ENCODE results near the gene DHPS.

The DHPS gene

DNA sequence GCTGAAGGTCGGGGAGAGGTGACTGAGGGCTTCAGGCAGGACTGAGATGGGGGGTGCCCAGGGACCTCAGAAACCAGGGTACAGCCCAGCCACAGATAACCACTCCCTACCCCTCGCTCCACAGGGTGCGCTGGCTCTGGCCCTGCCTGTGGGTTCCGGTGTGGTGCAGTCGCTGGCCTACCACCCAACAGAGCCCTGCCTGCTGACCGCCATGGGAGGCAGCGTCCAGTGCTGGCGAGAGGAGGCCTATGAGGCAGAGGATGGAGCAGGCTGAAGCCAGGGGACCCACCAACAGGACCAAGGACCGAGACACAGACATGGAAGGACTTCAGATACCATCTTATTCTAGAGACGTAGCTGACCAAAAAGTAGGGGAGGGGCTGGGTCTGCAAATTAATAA, 6.3 kb downstream of the DHPS start:
- no peak for DNase-seq (ENCODE audit: low read depth)

GRCh38 chr19:12672744-12673143, 8.9 kb downstream of the DHPS start:
- no peak for DNase-seq (ENCODE audit: low read depth)

DNA sequence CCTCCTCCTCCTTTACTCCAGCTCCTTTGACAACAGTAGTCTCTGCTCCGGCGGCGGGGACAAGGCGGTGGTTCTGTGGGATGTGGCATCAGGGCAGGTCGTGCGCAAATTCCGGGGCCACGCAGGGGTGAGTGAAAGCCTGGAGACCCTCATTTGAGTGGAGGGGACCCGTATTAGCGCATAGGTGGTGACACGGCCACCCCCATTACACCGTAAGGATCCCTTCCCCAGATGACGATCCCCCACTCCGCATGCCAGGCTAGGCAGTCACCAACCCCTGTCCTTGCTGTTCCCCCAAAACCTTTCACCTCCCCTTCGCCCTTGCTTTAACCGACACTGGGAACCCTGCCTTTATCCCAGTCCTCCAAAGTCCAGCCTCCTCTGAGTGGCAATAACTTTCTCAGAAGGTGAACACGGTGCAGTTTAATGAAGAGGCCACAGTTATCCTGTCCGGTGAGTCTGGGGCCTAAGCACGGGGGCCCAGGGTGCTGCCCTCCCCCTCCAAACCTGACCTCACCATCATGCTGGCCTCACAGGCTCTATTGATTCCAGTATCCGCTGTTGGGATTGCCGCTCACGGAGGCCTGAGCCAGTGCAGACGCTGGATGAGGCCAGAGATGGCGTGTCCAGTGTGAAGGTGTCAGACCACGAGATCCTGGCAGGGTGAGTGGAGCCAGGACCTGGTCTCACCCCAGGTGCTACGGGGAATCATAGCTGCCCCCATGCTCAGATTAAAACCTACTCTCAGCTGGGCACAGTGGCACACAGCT, 11.3 kb downstream of the DHPS start:
- DNase-seq (ENCODE audit: low read depth) = no peak

GRCh38 chr19:12669270-12670158, 12.2 kb downstream of the DHPS start:
- DNase-seq (ENCODE audit: low read depth) = peak; percentile 49

DNA sequence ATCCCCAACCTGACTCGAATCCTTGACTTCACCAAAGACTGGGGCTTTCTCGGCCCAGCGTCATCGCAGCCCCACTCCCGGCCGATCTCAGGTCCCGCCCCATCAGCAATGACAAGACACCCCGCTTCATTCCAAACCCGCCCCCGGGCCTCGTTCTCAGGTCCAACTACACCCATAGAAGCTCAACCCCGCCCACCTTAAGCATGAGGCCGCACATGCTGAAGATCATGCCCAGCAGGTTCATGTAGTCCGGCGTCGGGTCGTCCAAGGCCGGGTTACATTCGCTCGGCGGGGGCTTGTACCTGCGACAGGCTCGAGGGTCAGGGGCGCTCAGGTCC, 12.8 kb downstream of the DHPS start:
- peak; percentile 24 for DNase-seq (ENCODE audit: low read depth)

DNA sequence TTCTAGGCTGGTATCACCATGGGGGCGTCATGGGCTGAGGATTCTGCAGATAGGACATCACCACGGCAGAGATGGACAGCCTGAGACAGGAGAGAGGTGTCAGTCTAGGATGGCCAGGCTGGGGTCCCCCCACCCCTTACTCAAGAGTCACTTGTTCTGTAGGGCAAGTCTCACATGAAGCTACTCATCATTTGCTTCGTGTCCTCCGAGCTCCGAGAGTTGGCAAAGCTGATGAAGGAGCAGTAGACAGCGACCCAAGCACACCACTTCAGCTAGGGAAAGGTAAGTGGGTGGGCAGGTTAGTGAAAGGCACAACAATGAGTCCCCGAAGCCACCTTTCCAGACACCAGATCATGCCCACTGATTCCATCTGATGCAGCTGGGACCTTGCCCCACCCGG, 13.3 kb downstream of the DHPS start:
- no peak for DNase-seq (ENCODE audit: low read depth)

GRCh38 chr19:12667731-12668302, 13.9 kb downstream of the DHPS start:
- no peak for DNase-seq (ENCODE audit: low read depth)

DNA sequence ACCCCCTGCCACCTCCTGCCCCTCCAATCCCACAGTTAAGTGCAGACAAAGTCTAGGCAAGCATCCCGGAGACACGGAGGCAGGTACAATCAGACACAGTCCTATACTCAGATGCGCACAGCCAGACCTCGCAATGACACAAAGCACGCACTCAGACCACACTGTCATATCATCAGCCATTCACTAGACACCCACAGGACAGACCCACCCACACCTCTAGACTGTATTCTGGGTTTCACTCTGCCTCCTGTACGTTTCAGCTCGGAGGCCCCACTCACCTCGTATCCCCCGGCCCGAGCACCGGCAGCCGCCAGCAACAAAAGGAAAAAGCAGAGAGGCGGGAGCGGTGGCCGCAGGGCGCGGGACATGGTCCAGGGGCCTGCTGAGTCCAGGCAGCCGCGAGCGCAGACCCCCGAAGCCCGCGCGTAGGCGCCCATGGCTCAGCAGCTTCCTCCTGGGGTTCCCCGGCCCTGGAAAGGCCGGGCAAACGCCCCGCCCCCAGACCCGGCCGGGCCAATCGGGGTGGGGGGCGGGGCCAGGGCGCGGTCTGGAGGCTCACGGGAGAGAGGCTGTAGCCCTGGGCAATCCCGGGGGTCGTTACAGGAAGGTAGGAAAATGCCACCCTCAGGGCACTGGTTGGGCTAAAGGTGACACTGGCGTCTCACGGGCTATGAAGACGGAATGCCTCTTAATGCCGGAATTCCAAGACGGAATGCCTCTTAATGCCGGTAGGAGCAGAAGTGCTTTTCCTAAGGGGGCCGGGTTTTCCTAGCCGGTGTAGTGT, 15.2 kb downstream of the DHPS start, which contains the start of the genes MAN2B1 and WDR83:
MAN2B1 (minus strand) TSS at position 478 of the 784 bp plus-strand sequence; CDS start at position 437, 41 bp downstream.
WDR83 (plus strand) TSS at position 543 of the 784 bp plus-strand sequence. CDS start 2,984 bp downstream, outside the sequence.
- DNase-seq (ENCODE audit: low read depth) = no peak

DNA sequence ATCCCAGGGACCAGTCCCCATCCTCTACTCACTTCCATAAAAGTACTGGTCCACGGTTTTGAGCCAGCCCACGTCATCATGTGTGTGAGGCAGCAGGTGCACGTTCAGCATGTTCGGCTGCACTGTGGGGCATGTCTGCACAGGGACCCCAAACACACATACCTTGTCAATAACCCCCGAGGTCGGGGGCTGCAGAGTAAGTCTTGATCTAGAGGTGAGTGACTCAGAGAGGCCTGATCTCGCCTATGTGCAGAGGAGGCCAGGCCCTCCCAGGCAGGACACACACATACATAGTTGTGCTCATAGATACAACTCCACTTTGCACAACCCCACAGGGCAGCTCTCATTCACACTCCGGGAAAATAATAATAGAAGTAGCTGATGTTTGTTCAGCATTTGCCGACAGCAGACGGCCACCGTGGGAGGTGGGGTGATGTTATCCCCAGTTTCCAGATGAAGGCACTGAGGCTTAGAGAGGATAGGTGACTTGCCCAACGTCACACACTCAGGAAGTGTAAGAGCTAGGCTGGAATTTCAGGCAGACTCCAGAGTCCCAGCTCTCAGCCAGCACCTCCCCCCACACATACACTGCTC, 15.9 kb downstream of the DHPS start:
- DNase-seq (ENCODE audit: low read depth) = no peak

- no peak for DNase-seq (ENCODE audit: low read depth)
Measured at GRCh38 chr19:12665281-12665573, 16.5 kb downstream of the DHPS start.

GRCh38 chr19:12664406-12665280, 17.0 kb downstream of the DHPS start:
- DNase-seq (ENCODE audit: low read depth) = no peak

GRCh38 chr19:12660980-12661379, 20.7 kb downstream of the DHPS start:
- no peak for DNase-seq (ENCODE audit: low read depth)

DNA sequence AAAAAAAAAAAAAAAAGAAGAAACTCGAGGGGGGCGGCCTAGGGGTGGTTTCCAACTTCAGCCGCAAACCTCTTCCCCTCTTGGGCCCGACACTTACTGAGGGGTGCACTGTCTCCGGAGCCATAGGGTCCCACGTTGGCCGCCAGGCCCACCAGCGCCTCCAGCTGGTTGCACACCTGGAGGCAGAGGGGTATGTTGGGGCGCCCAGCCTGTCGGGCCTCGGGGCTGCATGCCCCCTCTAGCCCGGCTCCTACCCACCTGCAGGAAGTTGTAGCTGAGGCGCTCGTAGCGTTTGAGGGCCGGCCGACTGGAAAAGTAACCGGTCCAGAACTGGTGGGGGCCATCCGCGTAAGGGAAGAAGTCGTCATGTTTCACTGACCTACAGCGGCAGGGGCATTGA, 23.7 kb downstream of the DHPS start:
- no peak for DNase-seq (ENCODE audit: low read depth)

DNA sequence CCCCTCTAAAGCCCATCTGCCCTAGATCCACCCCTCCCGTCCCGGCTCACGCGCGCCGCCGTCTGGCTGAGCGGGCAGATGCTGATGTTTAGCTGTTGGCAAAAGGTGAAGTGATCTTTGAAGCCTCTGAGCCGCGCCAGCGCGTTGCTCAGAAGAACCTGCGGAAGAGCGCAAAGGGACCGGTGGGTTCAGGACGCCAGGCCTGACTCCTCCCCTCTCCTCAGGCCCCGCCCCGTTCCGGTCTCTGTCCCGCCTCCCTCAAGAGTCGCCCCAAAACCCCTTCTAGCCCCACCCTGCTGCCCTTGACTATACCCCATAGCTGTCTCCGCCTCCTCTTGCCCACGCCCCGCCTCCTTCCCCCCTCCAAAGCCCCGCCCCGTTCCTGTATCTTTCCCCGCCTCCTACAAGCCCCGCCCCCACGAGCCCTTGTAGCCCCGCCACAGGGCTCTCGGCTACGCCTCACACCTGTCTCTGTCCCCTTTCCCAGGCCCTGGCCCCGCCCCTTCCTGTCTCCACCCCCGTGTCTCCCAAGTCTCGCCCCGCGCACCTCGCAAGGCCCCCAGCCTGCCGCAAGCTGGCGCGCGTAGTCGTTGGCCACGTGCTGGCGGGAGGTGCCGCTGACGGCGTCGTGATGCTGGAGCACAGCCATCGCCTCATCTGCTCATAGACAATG, 24.6 kb downstream of the DHPS start:
- no peak for DNase-seq (ENCODE audit: low read depth)

- DNase-seq (ENCODE audit: low read depth) = no peak
Measured at GRCh38 chr19:12655546-12655945, 26.1 kb downstream of the DHPS start.

DNA sequence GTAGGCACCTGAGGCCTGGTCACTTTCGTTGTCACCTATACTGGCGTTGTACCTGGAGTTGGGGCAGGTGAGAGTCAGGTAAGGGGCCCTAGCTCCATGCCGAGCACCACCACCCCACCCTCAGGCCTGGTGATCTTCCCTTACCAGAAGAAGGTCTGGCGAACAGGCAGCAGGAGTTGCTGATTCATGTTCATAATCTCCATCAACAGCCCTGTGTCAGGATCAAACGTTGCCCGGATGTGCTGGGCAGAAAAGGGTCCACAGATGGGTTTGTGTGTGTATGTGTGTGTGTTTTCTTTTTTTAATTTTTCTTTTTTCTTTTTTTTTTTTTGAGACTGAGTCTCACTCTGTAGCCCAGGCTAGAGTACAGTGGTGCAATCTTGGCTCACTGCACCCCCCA, 29.5 kb downstream of the DHPS start:
- DNase-seq (ENCODE audit: low read depth) = no peak

DNA sequence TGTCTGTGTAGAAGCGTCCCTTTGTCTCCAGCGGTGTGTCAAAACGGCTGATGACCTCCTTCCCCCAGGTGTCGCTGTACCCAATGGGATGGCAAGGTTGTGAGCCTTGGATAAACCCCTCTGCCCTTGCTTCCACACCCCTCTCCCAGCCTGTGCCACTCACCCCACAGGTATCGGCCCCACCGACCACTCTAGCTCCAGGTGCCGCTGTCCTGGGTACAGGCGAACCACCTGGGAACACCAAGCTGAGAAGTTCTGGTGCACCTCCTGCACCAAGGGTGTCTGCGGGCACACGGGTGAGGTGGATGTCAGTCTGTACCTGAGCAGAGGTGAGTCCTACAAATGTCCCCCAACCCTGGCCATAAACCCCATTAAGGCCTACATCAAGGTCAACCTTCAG, 31.7 kb downstream of the DHPS start:
- no peak for DNase-seq (ENCODE audit: low read depth)

DNA sequence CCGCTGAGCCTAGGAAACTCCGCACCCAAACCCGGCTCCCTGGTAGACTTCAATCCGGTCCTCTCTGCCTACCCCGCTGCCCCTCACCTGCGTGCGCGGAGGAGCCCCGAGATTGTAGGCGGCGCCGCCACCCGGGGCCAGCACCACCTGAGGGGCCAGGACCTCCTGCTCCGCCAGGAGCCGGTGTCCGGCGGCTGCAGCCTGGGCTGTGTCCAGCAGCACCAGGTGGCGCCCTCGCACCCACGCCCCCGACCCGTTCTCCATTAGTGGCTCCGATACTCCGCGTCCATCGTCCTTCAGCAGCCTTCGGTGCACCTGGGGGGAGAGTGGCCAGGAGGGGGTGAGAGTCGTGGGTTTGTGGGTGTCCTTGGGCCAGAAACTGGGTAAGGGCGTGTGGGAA, 33.6 kb downstream of the DHPS start:
- no peak for DNase-seq (ENCODE audit: low read depth)

DNA sequence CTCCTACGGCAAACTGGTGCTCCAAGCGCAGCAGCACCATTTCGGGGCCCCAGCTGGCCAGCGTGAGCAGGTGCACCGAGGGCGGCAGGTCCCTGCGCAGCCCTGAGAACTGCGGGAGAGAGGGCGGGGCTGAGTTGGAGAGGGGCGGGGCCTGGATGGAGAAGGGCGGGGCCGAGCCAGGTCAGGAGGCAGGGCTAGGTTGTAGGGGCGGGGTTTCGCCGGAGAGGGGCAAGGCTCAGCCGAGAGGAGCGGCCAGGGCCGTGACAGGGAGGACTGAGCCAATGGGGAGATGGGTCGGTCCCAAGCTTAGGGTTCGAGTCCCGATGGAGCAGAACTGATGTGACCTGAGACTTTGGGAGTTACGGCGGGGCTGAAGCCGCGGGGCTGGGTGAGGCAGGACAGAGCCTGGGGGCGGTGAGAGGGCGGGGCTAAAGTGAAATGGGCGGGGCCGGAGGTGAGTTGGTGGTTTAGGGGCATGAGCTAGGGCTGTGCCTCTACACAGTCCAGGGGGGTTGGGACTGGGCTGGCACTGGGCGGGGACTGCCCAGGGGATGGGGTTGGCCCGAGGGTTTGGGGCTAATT, 34.1 kb downstream of the DHPS start:
- no peak for DNase-seq (ENCODE audit: low read depth)

DNA sequence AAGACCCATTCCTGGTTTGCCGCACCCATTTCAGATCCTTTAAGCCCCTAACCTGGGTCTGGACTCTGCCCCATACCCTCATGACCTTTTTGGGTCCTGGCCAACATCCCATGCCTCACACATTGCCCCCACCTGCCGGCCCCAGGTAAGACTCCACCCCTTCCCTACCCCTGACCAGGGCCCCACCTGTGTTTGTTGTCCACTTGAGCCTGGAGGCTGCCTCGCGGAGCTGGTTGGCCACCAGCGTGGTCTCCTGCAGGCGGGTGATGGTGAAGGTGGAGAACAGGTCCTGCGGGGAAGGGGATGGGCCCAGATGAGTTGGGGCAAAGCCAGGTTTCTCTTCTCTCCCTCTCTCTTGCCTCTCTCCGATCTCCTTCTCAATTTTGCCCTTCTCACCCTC, 34.6 kb downstream of the DHPS start:
- no peak for DNase-seq (ENCODE audit: low read depth)
